Stimulated activated effector memory CD8-positive, alpha-beta T cell treated with anti-CD3 and anti-CD28 coated beads, Interleukin-12 subunit alpha, Interleukin-12 subunit beta, amount 100 ng/mL, for 72 hours (primary cell): Measurements from ENCODE around the gene GLOD4.
"Not testable (repeated sequence)": the region's sequence is repeated elsewhere in the genome, so short reads cannot be mapped to it uniquely, and the experiment has no call there.

Experiments used
- ATAC-seq: fragments of 150-1000 bp; cut with Tn5 transposase; 2 replicates; pipeline ENCODE4 v1.10.0; 2021
- DNase-seq, 2 donors: peaks; one replicate each; pipeline ENCODE4 v3.0.0; 2021 to 2022; ENCODE audit warnings: low spot score in 2 of 2
- H3K27ac Mint-ChIP-seq: one replicate; pipeline ENCODE4 v1.8.0; 2022; ENCODE audit warnings: mild to moderate bottlenecking, mixed read lengths
- H3K36me3 Mint-ChIP-seq: one replicate; pipeline ENCODE4 v1.8.0; 2022; ENCODE audit warnings: mild to moderate bottlenecking, mixed read lengths
- H3K4me1 Mint-ChIP-seq: one replicate; pipeline ENCODE4 v1.8.0; 2022; ENCODE audit warnings: mixed read lengths
- H3K4me3 Mint-ChIP-seq: one replicate; pipeline ENCODE4 v1.8.0; 2022; ENCODE audit warnings: mild to moderate bottlenecking, mixed read lengths
- H3K9me3 Mint-ChIP-seq: one replicate; pipeline ENCODE4 v1.8.0; 2022; ENCODE audit warnings: mixed read lengths

The GLOD4 gene

DNA sequence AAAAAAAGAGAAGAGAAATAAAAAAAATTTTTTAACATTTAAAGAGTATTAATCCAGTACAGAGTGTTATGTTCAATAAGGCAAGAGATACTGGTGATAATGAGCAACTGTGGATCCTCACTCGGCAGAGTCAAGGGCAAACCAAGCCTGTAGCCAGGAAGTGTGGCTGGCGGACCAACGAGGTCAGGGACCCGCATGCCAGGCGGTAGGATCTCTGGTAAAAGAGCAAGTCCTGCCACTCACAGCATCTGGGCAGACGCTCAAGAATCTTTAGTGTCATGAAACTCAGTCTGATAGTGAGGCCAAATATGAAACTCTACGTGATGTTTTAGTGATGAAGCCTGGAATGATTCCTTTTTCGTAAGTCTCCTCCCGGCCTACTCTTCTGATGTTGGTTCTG is 21.7 kb downstream of the GLOD4 start:
- ATAC-seq (no peak), DNase-seq (no peak)
- Mint-ChIP-seq H3K9me3 (no peaks in the 10 kb centered on the region), H3K36me3 (peaks cover 92% of the 10 kb centered on the region), H3K4me1 (no peaks in the 10 kb centered on the region), H3K4me3 (no peak overlapping the region), H3K27ac (no peak overlapping the region)

DNA sequence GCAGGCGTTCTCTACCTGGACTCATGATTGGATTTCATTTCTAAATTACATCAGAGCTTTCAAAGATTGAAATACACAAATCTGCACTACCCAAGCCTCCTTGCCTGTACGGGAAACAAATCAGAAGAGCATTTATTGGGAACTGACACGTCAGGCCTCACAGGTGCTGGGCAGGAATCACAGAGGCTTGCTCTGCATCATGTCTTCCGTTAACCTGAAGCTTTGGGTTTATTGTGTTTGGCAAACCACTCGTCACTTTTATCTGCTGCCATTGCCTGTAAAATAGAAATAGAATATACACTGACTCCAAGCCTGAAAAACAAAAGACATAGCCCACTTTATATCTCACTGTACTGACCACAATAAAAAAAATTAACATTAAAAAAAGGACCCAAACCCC is 22.1 kb downstream of the GLOD4 start:
- Mint-ChIP-seq H3K9me3 (no peaks in the 10 kb centered on the region), H3K4me3 (no peak overlapping the region), H3K27ac (no peak overlapping the region), H3K4me1 (no peaks in the 10 kb centered on the region), H3K36me3 (peaks cover 88% of the 10 kb centered on the region)
- ATAC-seq = no peak
- no peak for DNase-seq

DNA sequence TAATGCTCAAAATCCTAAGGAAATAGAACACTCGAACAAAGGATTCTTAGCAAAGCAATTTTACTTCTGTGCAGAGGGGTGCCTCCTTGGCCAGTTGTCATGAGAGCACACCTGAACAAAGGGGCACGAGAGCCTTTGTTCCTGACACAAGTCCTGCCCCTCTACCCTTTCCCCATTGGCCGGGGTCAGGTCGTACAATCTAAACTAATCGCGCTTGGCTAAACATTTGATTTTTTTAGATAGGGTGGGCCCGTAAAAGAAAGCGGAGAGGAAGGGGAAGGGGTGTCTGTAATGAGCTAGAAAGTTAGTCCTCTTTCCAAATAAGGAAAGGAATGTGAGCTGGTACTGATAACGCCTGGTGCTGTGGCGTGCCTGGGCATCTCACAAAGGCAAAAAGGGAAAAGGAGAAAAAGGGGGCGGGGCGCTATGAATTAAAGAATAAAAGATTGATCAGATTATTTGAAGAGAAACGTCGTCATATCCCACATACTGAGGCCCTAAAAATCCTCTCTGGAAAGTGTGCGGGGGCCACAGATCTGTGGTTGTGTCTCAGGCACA is 26.0 kb downstream of the GLOD4 start:
- H3K27ac Mint-ChIP-seq, H3K9me3 Mint-ChIP-seq, ATAC-seq, H3K4me3 Mint-ChIP-seq, DNase-seq: not testable (repeated sequence)
- peaks cover 14% of the 10 kb centered on the region for H3K4me1 Mint-ChIP-seq
- peaks cover 68% of the 10 kb centered on the region for H3K36me3 Mint-ChIP-seq

DNA sequence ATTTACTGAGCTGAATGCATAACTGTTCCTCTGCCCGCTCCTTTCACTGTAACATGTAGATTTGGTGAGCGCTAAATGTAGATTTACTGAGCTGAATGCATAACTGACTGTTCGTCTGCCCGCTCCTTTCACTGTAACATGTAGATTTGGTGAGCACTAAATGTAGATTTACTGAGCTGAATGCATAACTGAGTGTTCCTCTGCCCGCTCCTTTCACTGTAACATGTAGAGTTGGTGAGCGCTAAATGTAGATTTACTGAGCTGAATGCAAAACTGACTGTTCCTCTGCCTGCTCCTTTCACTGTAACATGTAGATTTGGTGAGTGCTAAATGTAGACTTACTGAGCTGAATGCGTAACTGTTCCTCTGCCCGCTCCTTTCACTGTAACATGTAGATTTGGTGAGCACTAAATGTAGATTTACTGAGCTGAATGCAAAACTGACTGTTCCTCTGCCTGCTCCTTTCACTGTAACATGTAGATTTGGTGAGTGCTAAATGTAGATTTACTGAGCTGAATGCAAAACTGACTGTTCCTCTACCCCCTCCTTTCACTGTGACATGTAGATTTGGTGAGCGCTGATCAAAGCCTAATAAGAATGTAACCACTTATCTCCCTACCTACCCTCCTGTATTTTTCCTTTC is 26.6 kb downstream of the GLOD4 start:
- peaks cover 21% of the 10 kb centered on the region for H3K4me1 Mint-ChIP-seq
- peaks cover 65% of the 10 kb centered on the region for H3K36me3 Mint-ChIP-seq
- H3K27ac Mint-ChIP-seq = not testable (repeated sequence)

DNA sequence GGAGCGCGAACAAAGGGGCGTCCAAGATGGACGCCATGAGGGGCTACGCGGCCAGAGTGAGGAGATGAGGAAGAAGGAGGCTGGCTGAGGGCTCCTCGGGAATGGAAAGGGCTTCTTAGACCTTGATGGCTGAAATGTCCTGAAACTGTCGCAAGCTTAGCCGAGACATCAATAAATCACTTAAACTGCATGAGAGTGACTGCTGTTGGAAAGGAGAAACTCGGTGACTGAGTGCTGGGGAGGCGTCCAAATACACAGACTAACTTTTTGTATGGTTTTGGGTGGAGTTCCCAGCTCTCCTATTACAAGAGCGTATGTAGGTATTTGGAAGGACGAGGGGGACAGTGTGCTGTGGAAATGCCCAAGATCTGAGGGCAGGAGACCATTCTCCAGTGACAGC is 28.7 kb downstream of the GLOD4 start:
- Mint-ChIP-seq H3K9me3 (no peaks in the 10 kb centered on the region), H3K27ac (no peak overlapping the region), H3K4me1 (peaks cover 37% of the 10 kb centered on the region), H3K36me3 (peaks cover 47% of the 10 kb centered on the region), H3K4me3 (peak overlapping the region; percentile 96)
- DNase-seq = no peak
- ATAC-seq = no peak

More for the DNA sequence above, 26.6 kb downstream of the GLOD4 start:
- H3K4me3 Mint-ChIP-seq, DNase-seq, H3K9me3 Mint-ChIP-seq, ATAC-seq: not testable (repeated sequence)

DNA sequence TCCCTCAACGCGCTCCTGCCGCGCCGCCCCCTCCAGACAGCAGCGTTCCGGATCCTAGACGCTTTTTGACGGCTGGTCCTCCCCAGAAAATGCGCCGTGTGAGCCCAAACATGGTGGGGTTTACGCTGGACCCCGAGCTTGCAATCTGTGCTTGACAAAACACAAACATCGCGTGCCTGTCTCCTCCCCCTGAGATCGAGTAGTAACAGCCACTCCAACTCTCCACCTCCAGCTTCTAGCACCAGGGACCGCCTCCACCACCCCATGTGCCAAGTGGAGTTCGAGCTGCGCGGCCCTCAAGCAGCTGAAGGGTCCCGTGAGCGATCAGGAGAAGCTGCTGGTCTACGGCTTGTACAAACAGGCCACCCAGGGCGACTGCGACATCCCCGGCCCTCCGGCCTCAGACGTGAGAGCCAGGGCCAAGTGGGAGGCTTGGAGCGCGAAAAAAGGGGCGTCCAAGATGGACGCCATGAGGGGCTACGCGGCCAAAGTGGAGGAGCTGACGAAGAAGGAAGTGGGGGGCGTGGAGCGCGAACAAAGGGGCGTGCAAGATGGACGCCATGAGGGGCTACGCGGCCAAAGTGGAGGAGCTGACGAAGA is 29.4 kb downstream of the GLOD4 start:
- Mint-ChIP-seq H3K4me1 (peaks cover 44% of the 10 kb centered on the region), H3K36me3 (peaks cover 47% of the 10 kb centered on the region), H3K27ac (peak overlapping the region; percentile 96), H3K4me3 (peak overlapping the region; percentile 96), H3K9me3 (no peaks in the 10 kb centered on the region)
- ATAC-seq (peak; percentile 23), DNase-seq (no peak)

DNA sequence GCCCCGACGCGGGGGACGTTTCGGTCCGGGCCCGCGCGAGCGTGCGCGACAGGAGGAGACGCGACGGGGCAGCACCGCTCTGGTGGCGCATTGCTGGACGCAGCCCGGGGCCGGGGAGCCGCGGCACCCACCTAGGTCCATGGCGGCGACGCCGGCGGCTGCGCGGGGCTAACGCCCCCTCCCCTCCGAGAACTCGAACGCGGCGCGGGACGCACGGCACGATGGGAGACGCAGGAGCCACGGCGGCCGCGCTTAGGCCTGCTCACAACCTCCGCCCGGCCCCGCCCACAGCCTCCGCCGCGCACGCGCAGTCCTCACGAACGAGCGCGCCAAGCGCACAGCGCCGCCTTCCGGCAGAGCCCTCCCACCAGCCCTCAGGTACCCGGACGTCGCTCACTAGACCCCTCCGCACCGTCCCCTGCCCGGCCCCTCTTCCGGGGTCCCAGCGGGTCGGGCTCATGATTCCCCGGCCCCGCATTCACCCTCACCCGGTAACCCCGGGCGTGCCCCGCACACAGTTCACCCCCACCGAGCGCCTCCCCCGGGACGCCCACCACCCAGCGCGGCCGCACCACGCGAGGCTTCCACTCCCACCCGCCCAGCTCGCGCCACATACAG is 30.0 kb downstream of the GLOD4 start, which contains the start of gene GEMIN4:
TSS of gene GEMIN4 (minus strand) at position 263 of the 618 bp plus-strand sequence. CDS start at position 141, 122 bp downstream.
- Mint-ChIP-seq H3K4me1 (peaks cover 44% of the 10 kb centered on the region), H3K27ac (peak within 1 kb of the TSS; percentile 96), H3K4me3 (peak within 1 kb of the TSS; percentile 96), H3K36me3 (peaks cover 47% of the 10 kb centered on the region), H3K9me3 (no peaks in the 10 kb centered on the region)
- DNase-seq = peak; percentile 100
- ATAC-seq = peak; percentile 94

DNA sequence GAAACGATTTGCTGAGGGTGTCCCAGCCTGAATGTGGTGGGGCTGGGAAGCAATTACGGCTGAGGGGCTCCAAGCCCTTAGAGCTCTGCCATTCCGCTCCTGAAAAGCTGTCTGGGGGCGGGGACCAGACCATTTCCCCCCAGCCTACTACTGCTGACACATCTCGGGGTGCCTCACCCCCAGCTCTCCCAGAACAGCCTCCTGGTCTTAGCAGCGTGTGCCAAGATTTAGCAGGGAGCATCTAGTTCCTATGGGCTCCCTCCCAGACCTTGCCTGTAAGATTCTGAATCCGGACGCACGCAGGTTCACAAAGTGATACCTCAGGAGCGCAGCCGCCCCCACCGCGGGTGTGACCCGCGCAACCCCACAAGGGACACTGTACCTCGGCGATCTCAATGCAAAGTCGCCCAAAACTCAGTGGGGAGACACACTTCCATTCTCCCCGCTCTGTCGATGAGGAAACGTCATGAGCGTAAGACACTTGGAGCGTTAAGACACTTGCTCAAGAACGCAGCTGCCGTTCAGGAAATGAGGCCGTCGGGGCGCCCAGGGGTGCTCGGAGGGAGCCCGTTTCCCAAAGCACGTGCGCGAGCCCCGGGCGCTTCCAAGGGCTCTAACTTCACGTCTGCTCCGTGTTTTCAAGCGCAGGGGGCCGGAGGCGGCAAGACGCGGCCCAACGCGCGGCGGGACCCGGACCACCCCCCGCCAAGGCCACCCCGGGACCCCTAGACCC is 30.6 kb downstream of the GLOD4 start:
- ATAC-seq (peak; percentile 64), DNase-seq (peak in 1 of 2 donors; percentile 33)
- peaks cover 47% of the 10 kb centered on the region for H3K36me3 Mint-ChIP-seq

DNA sequence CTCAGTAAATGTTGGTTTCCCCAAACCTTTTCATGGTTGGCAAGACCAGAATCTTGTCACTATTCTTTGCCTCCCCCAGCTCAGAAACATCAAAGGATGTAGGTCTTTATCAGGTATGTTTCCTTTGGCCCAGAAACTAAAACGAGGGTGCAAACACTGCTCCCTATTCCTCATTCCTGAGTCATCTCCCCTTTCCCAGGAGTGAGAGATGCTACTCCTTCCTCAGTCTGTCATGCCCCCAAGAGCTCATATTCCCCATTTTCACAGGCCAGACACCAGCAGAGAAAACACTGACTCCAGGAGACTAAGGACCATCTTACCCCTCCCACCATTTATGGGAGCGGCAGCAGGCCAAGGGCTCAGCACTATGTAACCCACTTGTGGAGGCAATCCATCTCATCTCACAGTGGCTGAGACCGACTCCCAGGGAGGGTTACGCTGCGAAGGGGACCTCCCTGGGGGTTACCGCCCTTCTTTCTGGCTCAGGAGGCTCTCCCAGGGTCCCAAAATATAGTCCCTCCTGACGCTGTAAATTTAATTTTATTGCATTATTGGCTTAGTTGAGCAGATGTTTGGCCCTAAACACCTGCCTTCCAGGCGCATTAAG is 31.5 kb downstream of the GLOD4 start:
- Mint-ChIP-seq H3K9me3 (no peaks in the 10 kb centered on the region), H3K4me3 (peak overlapping the region; percentile 96), H3K4me1 (peaks cover 44% of the 10 kb centered on the region), H3K36me3 (peaks cover 51% of the 10 kb centered on the region), H3K27ac (peak overlapping the region; percentile 96)
- ATAC-seq (no peak), DNase-seq (no peak)

More for the DNA sequence above, 30.6 kb downstream of the GLOD4 start:
- Mint-ChIP-seq H3K4me3 (peak overlapping the region; percentile 96), H3K27ac (peak overlapping the region; percentile 96), H3K9me3 (no peaks in the 10 kb centered on the region), H3K4me1 (peaks cover 44% of the 10 kb centered on the region)

DNA sequence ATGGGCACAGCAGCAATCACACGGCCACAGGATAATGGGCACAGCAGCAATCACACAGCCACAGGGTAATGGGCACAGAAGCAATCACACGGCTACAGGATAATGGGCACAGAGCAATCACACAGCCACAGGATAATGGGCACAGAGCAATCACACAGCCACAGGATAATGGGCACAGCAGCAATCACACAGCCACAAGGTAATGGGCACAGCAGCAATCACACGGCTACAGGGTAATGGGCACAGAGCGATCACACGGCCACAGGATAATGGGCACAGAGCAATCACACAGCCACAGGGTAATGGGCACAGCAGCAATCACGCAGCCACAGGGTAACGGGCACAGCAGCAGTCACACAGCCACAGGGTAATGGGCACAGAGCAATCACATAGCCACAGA is 32.7 kb downstream of the GLOD4 start:
- Mint-ChIP-seq H3K36me3 (peaks cover 63% of the 10 kb centered on the region), H3K4me3 (peak overlapping the region; percentile 96), H3K4me1 (peaks cover 44% of the 10 kb centered on the region)
- H3K9me3 Mint-ChIP-seq, H3K27ac Mint-ChIP-seq, ATAC-seq, DNase-seq: not testable (repeated sequence)

DNA sequence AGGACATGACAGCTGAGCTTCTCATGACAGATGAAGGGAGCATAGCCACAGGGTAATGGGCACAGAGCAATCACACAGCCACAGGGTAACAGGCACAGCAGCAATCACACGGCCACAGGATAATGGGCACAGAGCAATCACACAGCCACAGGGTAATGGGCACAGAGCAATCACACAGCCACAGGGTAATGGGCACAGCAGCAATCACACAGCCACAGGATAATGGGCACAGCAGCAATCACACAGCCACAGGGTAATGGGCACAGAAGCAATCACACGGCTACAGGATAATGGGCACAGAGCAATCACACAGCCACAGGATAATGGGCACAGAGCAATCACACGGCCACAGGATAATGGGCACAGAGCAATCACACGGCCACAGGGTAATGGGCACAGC is 33.5 kb downstream of the GLOD4 start:
- H3K27ac Mint-ChIP-seq, H3K4me3 Mint-ChIP-seq, H3K9me3 Mint-ChIP-seq, DNase-seq, ATAC-seq: not testable (repeated sequence)
- Mint-ChIP-seq H3K36me3 (peaks cover 70% of the 10 kb centered on the region), H3K4me1 (peaks cover 50% of the 10 kb centered on the region)

DNA sequence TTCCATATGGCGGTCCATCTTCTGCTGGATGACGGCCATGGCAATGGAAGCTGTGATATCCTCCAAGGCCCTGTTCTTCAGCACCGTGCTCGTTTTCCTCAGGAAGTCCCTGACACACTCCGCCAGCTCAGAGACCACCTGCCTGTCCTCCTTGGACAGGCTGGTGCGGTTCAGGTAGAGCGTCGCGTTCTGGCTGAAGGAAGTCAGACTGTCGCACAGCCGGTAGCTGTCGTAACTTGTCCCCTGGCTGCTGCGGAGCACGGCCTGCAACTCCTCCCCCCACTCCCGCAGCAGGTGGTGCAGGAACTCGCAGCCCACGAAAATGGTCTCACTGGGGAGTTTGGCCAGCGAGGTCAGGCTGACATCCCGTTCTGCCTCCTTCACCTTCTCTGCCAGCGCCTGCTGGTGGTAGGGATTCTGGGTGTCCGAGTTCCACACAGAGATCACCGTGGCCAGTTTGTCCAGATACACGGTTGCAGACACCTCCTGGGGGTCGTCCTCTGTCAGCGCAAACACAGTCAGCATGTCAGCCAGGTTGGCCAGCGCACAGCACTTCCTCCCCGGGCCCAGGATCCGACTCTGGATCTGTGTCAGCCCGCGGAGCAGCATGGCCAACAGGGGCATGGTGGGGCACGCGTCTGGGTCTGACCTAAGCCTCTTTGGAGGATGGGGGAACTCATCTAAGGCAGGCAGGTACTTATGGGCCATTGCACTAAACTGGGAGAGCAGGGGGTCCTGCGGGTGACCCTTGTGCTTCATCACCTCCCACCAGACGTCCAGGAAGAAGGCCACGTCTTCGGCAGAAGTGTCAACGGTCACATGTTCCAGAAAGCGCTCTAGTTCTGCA is 35.1 kb downstream of the GLOD4 start:
- Mint-ChIP-seq H3K27ac (no peak overlapping the region), H3K4me3 (no peak overlapping the region), H3K36me3 (peaks cover 76% of the 10 kb centered on the region), H3K9me3 (no peaks in the 10 kb centered on the region), H3K4me1 (peaks cover 43% of the 10 kb centered on the region)
- DNase-seq = no peak
- ATAC-seq = no peak

DNA sequence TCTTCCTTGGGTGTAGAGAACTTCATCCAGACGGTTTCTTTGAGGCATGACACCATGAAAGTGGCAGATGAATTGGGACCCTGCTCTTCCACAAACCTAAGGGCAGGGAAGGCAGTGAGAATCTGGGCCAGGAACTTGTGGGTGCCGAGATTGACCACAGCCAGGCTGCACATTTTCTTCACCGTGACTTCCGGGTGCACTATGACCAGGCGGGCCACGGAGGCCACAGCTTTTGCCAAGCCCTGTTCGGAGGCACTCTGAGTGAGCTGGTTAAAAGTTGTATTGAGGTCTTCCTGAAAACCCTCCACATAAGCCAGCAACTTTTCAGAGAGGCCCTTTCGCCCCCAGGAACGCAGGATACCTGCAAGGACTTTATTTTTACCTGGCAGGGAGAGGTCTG is 35.9 kb downstream of the GLOD4 start:
- Mint-ChIP-seq H3K27ac (no peak overlapping the region), H3K36me3 (peaks cover 77% of the 10 kb centered on the region), H3K9me3 (no peaks in the 10 kb centered on the region), H3K4me1 (peaks cover 37% of the 10 kb centered on the region), H3K4me3 (no peak overlapping the region)
- DNase-seq (no peak), ATAC-seq (no peak)

DNA sequence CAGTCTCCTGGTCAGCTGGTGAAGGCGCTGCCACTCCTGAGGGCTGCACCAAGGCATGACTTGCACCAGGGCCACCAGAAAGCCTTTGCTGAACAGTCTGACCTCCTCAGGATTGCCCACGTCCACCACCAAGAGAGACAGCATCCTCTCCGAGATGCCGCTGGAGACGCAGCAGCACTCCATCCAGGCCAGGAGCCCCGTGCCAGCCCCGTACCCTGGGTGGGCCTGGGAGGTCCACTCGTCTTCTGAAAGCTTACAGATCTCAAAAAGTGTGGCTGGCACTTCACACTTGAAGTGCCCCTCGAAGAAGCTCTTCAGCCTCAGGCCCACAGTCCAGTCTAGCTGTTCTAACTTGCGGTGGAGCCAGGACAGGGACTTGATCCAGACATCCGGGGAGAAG is 36.7 kb downstream of the GLOD4 start:
- Mint-ChIP-seq H3K36me3 (peaks cover 82% of the 10 kb centered on the region), H3K4me1 (peaks cover 30% of the 10 kb centered on the region)

More for the DNA sequence above, 36.7 kb downstream of the GLOD4 start:
- Mint-ChIP-seq H3K9me3 (no peaks in the 10 kb centered on the region), H3K4me3 (no peak overlapping the region), H3K27ac (peak overlapping the region; percentile 43)
- ATAC-seq = no peak
- no peak for DNase-seq
